Activated CD8-positive, alpha-beta memory T cell treated with anti-CD3 and anti-CD28 coated beads for 48 hours (primary cell): ENCODE data around the gene AMDHD2.

ENCODE experiments used
- DNase-seq, 3 experiments: peaks; one replicate each; pipeline ENCODE4 v3.0.0-alpha.2; 2020; ENCODE audit warnings: low read depth in 2 of 3, low spot score in 2 of 3

AMDHD2 gene

DNA sequence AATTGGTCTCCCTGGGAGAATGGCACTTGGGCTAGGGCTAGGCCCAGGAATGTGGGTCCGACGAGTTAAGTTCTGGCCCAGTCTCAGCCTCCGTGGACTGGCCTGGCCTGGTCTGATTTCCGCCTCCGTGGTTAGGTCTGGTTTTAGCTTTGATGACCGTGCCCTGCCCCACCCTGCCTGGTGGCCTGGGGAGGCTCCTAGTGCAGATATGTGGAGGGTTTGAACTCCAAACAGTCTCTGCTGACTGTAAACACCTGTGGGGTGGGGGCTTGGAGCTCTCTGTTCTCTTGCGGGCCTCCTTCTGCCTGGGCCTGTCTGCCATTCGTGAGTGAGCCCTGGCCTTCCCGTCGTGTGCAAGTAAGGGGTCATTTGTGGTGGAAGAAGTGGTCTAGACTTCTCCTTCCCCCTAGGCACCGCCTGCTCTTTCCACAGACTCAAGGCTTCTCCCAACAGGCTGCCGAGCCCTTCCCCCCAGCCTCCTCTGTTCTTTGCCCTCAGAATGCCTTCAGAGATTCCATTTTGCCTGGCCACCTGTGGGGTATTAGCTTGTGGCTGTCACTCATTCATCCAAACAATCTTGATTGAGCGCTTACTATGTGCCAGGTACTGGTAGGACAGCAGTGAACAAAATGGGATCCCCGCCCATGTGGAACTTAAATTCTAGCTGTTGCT lies 4.9 kb upstream of the AMDHD2 start:
- no peak for DNase-seq

DNA sequence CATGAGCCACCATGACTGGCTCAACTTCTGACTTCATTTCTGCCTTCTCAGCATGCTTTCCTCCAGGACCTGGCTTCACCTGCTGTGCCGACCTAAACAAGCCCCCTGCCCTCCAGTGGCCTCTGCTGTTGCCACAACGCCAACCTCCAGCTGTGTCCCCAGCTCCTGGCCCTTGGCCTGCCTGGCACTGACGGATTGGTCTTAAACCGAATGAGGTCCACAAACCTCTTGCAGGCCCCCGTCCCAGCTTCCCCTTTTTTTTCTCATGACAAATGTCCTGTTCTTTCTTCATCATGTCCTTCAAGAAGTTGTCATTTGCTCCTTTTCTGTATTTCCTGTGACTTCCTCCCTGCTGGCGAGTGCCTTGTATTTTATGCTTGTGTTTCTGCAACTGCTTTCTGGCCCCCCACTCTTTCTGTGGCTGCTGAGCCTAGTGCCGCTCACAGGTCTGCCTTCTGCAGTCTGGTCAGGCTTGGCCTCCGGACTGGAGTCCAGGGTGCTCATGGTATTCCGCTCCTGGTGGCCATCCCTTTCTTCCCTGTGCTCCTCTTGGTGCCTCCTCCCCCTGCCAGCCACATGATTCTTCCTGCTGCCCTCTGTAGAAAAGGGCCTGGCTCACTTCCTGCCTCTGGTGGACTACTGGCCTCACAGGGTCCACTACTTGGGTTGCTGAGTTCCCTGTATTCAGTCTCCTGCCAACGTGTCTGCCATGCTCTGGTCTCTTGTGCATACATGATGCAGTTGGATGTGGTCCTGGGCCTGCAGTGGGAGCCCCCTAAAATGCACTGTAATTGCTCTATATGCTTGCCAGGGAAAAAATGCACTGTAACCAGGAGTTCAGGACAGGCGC lies 3.6 kb upstream of the AMDHD2 start:
- no peak for DNase-seq

DNA sequence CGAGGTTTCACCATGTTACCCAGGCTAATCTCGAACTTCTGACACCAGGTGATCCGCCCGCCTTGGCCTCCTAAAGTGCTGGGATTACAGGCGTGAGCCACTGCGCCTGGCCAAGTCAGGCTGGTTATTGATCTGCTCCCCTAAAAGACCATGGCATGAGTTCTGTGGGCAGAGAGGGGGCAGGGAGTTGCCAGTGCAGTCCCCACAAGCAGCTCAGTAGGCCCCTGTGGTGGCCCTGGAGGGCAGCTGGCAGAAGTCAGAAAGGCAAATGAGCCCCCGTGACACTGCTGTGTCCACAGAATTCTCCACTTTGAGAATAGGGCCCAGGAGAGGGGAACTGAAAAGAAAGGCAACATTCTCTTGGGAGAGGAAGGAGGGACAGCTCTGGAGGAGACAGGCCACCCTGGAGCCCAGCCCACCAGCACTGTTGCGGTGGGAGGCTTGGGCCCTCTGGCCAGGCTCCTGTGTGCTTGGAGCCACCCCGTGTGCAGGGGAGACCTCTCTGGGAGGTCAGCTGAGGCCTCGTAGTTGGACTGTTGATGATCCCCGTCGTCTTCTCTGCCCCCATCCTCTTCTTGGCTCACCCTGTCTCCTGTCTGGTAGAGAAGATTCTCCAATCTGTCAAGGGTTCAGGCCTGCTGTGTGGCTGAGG lies 2.1 kb upstream of the AMDHD2 start:
- no peak for DNase-seq

- no peak for DNase-seq
These were observed 1.1 kb upstream of the AMDHD2 start for GRCh38 chr16:2518823-2519710.

GRCh38 chr16:2519711-2520080 lies 475 bp upstream of the AMDHD2 start:
- no peak for DNase-seq

DNA sequence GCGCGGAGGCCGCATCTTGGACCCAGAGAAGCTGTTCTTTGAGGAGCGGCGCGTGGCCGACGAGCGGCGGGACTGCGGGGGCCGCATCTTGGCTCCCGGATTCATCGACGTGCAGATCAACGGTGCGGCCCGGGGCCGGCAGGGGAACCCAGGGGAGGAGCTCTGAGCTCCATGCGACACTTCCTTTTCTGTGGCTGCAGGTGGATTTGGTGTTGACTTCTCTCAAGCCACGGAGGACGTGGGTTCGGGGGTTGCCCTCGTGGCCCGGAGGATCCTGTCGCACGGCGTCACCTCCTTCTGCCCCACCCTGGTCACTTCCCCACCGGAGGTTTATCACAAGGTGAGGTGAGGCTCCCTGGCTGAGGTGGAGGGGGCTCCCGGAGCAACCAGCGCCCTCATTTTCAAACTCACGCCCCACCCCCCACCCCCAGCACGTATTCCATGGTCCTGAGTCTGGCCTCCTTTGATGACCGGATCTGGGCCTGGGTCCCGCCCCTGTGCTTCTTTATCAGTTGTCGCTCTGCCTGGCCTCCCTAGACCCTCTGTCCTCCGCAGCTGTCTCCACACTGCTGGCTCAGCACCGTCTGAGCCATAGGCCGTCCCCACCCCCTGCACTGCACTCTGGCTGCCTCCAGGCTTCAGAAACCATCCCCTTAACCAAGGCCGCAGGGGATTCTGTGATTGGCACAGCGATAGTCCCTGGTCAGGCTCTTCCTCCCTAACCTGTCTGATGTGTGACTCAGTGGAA lies 787 bp downstream of the AMDHD2 start:
- DNase-seq: no peak

DNA sequence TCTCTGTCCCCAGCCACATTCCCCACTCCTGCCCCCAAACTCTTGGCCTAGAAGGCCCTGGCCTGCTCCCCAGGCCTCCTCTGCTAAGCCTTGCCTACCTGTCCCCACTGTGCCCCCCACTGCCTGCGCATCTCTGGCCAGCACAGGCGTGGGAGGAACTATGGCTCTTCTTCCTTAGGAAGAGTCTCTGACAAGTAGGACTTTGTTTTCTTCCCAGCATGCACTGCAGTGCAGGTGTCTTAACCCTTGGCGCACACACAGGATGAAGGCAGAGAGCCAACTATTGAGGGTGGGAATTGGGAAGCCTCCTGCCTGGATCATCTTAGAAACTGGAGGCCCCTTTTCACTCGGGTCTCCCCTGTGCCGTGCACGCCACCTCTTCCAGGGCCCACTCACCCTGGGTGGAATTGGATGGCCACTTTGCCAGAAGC lies 3.6 kb downstream of the AMDHD2 start:
- no peak for DNase-seq

GRCh38 chr16:2524339-2524938 lies 4.3 kb downstream of the AMDHD2 start:
- no peak for DNase-seq

GRCh38 chr16:2526135-2526534 lies 6.0 kb downstream of the AMDHD2 start:
- no peak for DNase-seq

DNA sequence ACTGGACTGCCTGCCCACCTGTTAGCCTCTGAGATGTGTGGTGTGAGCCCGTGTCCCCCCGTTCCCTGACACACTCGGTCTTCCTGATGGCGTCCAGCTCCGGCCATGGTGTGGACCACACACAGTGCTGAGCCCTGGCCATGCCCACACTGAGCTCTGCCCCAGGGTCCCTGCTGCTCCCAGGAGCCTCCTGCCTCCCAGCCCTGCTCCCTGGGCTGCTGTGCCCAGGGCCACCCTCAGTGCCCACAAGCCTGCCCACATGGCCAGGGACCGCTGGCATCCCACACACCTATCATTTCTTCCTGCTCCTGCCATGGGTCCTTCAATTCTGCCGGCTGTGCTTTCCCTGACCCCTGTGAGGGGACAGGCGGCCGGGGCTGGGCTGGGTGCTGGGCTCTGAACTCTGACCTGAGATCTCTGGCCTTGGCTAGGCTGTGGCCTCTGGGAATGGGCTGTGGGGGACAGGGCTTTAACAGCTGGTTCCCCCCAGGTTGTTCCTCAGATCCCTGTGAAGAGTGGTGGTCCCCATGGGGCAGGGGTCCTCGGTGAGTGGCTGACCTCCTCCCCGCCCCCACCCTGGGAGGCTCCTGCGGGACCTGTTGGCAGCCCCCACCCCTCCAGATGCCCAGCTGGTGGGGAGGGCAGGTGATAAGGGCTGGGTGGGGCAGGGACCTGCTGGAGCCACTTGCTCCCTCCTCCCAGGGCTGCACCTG lies 7.1 kb downstream of the AMDHD2 start:
- DNase-seq: no peak

- DNase-seq: no peak
These were observed 7.6 kb downstream of the AMDHD2 start for GRCh38 chr16:2527784-2528100.

DNA sequence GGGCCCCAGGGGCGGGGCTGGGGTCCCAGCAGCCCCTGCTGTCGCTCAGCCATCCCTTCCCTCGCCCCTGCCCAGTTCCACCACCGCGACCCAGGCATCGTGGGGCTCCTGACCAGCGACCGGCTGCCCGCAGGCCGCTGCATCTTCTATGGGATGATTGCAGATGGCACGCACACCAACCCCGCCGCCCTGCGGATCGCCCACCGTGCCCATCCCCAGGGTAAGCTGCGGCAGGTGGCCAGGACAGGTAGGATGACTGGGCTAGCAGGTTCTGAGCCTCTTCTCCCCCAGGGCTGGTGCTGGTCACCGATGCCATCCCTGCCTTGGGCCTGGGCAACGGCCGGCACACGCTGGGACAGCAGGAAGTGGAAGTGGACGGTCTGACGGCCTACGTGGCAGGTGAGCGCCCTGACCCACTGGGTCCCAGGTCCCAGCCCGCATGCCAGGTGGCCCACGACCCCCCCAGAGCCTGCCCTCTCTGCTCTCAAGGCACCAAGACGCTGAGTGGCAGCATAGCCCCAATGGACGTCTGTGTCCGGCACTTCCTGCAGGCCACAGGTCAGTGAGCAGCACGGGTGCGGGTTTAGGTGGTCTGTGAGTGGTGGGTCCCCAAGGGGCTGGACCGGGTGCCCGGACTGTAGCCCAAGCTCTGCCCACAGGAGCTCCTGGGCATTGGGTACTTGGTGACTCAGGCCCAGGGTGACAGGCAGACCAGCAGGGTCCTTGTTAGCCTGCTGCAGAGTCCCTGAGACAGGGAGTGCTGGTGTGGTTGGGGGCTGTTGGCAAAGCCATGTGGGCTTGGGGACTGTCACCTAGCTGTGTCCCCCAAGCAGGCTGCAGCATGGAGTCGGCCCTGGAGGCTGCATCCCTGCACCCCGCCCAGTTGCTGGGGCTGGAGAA lies 8.2 kb downstream of the AMDHD2 start:
- DNase-seq: no peak

DNA sequence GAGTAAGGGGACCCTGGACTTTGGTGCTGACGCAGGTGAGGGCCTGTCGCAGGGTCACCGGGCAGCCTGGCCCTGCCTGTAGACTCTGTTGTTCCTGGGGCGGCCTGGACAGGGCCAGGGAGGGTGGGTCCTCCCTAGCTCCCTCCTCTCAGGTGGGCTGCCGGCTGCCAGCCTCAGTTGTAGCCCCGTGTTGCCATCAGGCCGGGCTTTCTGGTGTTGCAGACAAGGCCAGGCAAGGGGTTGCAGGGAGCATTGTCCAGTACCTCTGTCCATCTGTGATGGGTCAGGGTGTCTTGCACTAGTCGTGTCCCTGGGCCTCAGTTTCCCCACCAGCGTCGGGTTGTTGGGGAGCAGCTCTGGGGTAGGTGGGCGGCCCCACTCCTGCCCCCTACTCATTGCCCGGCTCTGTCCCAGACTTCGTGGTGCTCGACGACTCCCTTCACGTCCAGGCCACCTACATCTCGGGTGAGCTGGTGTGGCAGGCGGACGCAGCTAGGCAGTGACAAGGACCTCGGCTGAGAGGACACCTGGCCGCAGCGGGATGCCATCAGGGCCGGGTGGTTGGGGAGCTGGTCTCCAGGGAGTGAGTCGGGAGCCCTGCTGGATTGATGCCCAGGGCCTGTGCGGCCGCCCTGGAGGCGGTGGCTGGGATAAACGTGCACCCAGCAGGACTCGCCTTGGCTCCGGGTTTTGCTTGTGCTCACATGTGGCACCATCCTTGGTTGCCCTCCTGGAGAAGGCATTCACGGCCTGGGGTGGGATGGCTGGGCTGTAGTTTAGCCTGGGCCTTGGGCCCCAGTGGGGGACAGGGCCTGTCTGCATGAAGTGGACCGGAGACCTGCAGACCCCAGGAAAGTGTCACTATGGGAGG lies 9.1 kb downstream of the AMDHD2 start:
- DNase-seq: no peak

GRCh38 chr16:2529961-2530628 lies 9.9 kb downstream of the AMDHD2 start:
- no peak for DNase-seq

GRCh38 chr16:2530629-2531318 lies 10.6 kb downstream of the AMDHD2 start:
- no peak for DNase-seq

DNA sequence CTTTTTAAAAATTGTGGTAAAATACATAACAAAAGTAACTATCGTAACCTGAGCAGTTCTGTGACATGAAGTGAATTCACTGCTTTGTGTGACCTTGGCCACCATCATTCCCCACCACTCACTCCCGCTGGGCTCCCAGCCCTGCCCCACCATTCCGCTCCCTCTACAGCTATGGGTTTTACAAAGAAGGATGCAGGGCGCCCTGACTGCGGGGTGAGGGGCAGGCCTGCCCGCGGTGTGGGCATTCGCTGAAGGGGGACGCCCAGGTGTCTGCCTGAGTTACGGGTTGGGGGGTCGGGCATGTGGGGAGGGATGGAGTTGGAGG lies 11.2 kb downstream of the AMDHD2 start, which contains the start of gene CEMP1:
TSS of gene CEMP1 (minus strand) at position 38 of the 325 bp plus-strand sequence. CDS start 335 bp downstream, outside the sequence.
- DNase-seq: no peak
